NCI-H345 treated with DMSO at 0.1 percent for 48 hours (cell line): ENCODE measurements around the gene VTCN1.
"Not testable (repeated sequence)": the region's sequence is repeated elsewhere in the genome, so short reads cannot be mapped to it uniquely, and the experiment has no call there.

ENCODE experiments used
- DNase-seq: peaks from one replicate; lab custom pipeline; 2025; ENCODE audit not compliant: unreplicated experiment; lab: John Stamatoyannopoulos, UW

VTCN1 gene

GRCh38 chr1:117169871-117170596 is 40.7 kb downstream of the VTCN1 start:
- no peak for DNase-seq

- DNase-seq = no peak
Measured at GRCh38 chr1:117167402-117167801, 43.3 kb downstream of the VTCN1 start.

- no peak for DNase-seq
Measured at GRCh38 chr1:117166076-117166475, 44.7 kb downstream of the VTCN1 start.

GRCh38 chr1:117164209-117164608 is 46.5 kb downstream of the VTCN1 start:
- DNase-seq = no peak

- DNase-seq = no peak
Measured at GRCh38 chr1:117162816-117163215, 47.9 kb downstream of the VTCN1 start.

GRCh38 chr1:117161887-117162286 is 48.8 kb downstream of the VTCN1 start:
- DNase-seq = no peak

- DNase-seq = not testable (repeated sequence)
Measured at GRCh38 chr1:117151305-117151704, 59.4 kb downstream of the VTCN1 start.

- DNase-seq = no peak
Measured at GRCh38 chr1:117150316-117150715, 60.4 kb downstream of the VTCN1 start.

- no peak for DNase-seq
Measured at GRCh38 chr1:117147856-117148588, 62.7 kb downstream of the VTCN1 start.

- DNase-seq = no peak
Measured at GRCh38 chr1:117147341-117147831, 63.3 kb downstream of the VTCN1 start.

GRCh38 chr1:117146575-117147340 is 64.0 kb downstream of the VTCN1 start:
- DNase-seq = no peak

GRCh38 chr1:117146072-117146471 is 64.7 kb downstream of the VTCN1 start:
- DNase-seq = no peak

GRCh38 chr1:117143871-117144270 is 66.9 kb downstream of the VTCN1 start:
- no peak for DNase-seq

GRCh38 chr1:117143172-117143571 is 67.6 kb downstream of the VTCN1 start:
- DNase-seq = no peak

GRCh38 chr1:117142200-117142599 is 68.5 kb downstream of the VTCN1 start:
- no peak for DNase-seq

- no peak for DNase-seq
Measured at GRCh38 chr1:117138561-117138960, 72.2 kb downstream of the VTCN1 start.

- no peak for DNase-seq
Measured at GRCh38 chr1:117138106-117138505, 72.6 kb downstream of the VTCN1 start.

GRCh38 chr1:117137281-117137855 is 73.4 kb downstream of the VTCN1 start:
- no peak for DNase-seq

- no peak for DNase-seq
Measured at GRCh38 chr1:117136749-117137148, 74.0 kb downstream of the VTCN1 start.

GRCh38 chr1:117135329-117135728 is 75.4 kb downstream of the VTCN1 start:
- no peak for DNase-seq

- DNase-seq = no peak
Measured at GRCh38 chr1:117130526-117130925, 80.2 kb downstream of the VTCN1 start.
